NCI-H146 (cell line): ENCODE data around the gene PRAF2.

Source experiments
- DNase-seq: peaks from one replicate; lab custom pipeline; 2025; lab: John Stamatoyannopoulos, UW

The PRAF2 gene

GRCh38 chrX:49042581-49043219 is 31.1 kb downstream of the PRAF2 start:
- no peak for DNase-seq

- no peak for DNase-seq
These were observed 31.8 kb downstream of the PRAF2 start for GRCh38 chrX:49041744-49042580.

- DNase-seq: no peak
These were observed 33.3 kb downstream of the PRAF2 start for GRCh38 chrX:49040376-49040955.

- peak; percentile 40 for DNase-seq
These were observed 34.0 kb downstream of the PRAF2 start for GRCh38 chrX:49039598-49040375.

- DNase-seq: no peak
These were observed 35.8 kb downstream of the PRAF2 start for GRCh38 chrX:49037883-49038475.

- no peak for DNase-seq
These were observed 43.5 kb downstream of the PRAF2 start for GRCh38 chrX:49030283-49030682.

GRCh38 chrX:49029876-49030275 is 43.9 kb downstream of the PRAF2 start:
- DNase-seq: peak; percentile 7
